Activated CD8-positive, alpha-beta memory T cell treated with anti-CD3 and anti-CD28 coated beads for 1 hour (primary cell): ENCODE data around the gene CYB5RL.
"Not testable (repeated sequence)": the region's sequence is repeated elsewhere in the genome, so short reads cannot be mapped to it uniquely, and the experiment has no call there.

ENCODE experiments used
- DNase-seq, 2 donors: peaks; one replicate each; pipeline ENCODE4 v3.0.0-alpha.2; 2020; ENCODE audit warnings: low read depth in 1 of 2; ENCODE audit errors: extremely low read depth in 1 of 2

The CYB5RL gene

DNA sequence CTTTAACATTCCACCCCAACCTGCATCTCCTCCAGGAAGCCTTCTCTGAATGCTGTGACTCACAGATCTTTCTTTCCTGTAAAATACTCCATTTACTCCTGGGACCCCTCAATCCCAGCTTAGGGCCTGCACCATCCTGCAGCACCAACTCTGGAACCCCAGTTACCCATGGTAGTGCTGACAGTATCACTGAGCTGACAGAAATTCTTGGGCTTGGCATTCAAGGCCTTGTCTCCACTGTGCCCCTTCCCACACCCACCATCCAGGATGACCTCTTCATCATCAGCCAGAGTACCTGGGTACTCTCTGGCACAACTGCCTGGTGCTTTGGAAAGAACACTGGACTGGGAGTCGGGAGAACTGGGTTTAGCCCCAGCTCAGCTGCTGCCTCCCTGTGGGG lies 8.3 kb downstream of the CYB5RL start:
- no peak for DNase-seq

DNA sequence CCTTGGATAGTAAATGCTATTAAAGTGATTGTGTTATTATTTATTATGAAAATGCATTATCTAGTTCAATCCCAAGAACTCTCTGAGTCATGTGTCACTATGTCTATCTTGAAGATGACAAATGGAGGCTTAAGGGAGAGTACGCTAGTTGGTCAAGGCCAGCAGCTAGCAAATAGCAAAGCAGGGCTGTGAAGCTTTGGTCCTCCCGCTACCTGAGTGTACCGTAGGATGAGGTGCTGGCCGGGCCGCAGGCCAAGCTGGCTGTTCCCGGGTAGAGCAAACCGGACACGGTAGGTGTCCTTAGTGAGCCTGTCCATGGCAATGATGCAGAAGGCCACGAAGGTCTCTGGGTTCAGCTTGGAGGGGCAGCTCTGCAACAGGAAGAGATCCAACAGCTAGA lies 9.3 kb downstream of the CYB5RL start:
- DNase-seq, result no peak

DNA sequence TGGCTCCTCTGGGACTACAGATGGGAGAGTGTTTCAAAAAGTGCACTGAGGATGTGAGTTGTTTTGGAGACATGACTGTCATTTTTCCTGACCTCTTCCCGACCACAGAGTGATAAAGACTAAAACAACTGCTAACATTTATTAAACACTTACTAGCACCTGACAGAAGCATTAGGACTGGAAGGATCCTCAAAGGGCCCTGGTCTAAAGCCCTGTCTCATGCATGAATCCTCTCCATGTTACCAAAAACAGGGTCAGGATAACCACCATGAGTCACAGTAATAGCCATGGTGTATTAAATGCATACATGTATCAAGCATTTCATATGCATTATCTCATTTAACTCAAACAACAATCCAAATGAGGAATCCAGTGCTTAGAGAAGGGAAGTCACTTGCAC lies 11.5 kb downstream of the CYB5RL start:
- DNase-seq, result no peak

DNA sequence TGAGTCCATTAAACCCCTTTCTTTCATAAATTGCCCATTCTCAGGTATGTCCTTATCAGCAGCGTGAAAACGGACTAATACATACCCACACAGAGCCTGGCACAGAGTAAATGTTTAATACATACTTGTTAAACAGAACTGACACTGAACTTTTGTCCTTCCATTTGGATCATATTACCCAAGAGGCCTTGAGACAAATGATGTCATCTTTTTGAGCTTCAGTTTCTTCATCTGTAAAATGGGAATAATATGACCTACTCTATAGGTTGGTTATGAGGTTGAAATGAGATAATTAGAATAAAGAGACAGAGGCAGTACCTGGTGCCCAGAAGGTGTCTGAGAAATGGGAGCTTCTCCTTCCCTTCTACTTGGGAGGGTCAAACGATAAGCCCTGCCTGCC lies 13.8 kb downstream of the CYB5RL start:
- DNase-seq, result no peak

DNA sequence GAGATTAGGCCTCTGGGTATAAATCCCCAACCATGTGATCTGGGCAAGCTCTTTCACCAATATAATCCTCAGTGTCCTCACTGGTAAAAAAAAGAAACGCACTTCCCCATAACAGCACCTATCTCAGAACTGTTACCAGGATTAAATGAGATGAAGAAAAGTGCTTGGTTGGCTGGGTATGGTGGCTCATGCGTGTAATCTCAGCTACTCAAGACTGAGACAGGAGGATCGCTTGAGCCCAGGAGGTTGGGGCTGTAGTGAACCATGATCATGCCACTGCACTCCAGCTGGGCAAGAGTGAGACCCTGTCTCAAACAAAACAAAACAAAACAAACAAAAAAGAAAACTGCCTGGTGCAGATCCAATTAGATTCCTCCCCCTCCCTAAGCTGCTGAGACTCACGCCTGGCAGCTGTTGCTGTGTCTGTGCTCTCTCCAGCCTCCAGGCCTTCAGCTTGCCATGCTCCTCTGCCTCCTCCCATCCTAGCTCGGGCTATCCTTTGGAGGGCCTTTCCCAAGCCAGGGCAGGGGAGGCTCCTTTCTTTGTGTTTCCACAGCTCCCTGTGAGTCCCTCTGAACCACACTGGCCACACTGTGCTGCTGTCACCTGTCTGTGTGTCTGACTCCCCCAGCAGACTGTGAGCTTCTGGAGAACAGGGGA lies 19.0 kb downstream of the CYB5RL start:
- no peak for DNase-seq

DNA sequence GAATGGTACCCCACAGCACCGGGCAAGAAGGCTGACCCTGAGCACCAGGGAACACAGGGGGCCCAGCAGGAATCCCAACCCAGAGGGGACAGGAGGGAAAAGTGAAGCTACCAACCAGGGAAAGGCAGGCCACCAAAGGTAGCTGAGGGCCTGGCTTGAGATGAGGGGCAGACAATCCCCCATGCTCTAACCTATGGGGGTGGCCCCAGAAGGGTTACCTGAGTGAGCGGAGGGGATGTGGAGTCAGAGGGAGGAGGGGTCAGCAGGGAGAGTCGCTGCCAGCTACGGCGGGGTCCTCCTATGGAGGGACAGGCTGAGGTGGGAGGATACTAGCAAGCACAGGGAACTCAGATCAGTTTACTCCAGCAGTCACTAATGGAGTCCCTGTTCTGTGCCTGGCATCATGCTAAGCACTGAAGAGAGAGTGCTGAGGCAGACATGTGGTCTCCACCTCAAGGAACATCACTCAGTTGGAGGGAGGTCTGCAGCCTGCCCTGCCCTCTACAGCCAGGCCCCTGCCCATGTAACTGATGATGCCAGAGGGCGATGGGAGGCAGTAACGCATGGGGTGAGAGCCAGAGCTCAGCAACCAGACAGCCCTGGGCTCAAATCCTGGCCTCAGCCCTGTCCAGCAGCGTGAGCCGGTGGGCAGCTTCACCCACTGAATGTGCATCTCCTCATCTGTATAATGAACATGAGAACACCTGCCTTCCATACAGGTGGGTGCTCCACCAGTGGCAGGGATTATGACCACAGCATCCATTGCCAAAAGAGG lies 21.3 kb downstream of the CYB5RL start:
- no peak for DNase-seq

DNA sequence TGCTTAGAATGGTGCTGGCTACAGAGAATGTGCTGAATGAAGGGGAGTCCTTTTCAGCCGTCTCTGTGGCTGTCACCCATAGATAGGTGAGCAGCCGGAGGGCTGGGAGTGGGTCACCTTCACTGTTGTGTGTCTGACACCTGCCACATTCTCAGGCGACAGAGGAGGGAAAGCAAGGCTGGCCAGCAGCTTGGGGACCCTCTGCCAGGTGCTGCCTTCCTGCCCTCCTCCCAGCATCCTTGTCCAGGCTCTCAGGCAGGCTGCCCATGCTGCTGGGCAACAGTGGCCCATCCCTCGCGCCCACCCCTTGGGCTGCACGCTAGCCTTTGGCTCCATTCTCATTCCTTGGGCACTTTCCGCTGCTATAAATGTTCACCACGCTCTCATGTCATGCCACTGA lies 22.1 kb downstream of the CYB5RL start:
- no peak for DNase-seq

DNA sequence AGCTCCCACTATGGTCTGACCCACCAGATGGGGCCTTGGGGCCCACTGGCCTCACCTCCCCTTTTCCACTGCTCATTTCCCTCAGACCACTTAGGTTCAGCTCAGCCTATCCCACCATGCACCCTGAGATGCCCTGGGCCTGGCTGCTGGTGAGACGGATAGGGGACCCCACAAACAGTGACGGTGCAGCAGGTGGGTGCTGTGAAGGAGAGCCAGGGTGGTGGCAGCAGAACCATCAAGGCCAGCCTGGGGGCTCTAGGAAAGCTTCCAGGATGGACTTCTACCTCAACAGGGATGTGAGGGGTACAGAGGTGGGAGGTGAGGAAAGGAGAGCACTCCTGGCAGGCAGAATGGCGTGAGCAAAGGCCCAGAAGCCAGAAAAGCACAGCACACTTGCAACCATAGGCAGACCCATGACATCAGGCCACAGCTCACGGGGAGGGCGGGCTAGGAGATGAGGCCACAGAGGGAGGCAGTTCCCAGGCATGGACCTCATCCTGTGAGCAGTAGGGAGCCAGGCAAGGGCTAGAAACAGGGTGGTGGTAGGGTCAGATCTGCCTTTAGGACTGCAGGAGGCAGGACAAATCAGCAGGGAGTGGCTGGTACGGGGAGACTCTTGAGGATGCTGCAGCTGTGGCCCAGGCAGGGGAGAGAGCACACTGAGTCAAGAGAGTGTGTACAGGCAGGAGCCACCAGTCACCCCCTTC lies 23.1 kb downstream of the CYB5RL start:
- DNase-seq, result no peak

DNA sequence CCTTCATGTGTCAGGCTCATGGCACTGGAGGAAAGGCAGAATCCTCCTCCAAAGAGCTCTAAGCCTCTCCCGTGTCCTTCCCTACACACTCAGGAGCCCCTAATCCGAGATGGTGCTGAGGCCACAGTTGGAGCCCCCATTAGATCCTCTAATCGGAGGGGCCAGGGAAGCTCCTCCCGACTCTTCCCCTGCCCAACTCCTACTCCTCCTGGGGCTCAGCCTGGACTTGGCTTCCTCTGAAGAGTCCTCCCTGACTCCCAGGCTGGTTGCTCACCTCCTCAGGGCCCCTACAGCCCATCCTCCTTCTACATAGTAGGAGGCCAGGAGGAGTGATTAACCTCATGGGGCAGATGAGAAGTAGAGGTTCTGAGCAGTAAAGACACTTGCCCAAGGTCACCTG lies 25.7 kb downstream of the CYB5RL start:
- DNase-seq, result no peak

DNA sequence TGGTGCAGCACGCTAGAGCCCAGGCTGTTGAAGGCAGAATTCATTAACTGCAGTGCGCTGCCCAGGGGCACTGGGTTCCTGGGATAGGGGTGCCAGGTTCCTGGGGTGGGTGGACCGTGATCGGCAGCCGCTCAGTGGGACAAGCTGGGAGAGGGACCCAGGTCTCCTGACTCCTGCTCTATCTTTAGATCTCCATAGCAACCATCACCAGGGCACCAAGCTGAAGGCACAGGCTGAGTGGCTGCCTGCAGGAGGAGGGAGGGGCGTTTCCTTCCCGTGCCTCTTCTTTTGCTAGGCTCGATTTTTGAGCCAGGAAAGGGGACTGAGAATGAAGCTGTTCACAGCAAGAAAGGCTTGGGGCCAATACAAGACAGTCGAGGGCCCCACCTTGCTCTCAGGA lies 26.1 kb downstream of the CYB5RL start:
- no peak for DNase-seq

DNA sequence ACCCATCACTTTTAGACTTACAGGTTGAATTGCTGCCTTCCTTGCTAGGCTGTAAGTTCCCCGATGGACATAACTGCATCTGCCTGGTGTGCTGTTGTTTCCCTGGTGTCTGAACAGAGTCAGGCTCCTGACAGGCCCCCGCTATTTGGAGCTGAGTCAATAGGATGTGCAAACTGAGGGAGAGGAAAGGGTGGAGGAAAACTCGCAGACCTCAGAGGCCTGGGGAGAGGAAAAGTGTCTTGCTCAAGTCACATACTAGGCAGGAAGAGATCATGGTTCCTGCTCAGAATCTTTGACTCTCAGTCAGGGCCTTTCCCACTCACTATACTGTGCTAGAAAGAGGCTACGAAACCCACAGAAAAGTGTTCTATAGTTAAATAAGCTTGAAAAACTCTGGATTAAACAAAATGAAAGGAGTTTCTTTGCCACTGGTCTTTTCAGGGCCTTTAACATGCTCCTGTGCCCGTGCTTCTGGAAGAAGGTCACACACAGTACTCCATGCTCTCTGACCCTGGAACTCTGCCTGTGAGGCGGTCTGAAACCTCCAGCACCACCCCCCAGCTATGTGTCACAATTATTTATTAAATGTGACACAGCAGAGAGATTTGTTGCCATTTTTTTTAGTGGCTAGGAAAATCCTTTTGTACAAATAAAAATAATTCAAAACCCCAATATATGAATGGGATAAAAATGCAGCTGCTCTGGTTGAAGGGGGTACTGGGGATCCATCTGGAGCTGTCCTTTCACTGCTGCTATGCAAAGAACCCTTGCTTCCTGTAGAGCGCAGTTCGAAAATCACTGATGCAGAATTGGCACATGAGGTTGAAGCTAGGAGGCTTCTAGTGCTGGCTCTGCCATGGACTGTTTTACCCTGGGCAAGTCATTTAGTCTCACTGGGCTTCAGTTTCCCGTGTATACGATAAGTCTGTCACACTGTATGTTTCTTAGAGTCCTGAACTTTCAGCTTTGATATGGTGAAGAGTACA lies 26.9 kb downstream of the CYB5RL start:
- DNase-seq, result no peak

DNA sequence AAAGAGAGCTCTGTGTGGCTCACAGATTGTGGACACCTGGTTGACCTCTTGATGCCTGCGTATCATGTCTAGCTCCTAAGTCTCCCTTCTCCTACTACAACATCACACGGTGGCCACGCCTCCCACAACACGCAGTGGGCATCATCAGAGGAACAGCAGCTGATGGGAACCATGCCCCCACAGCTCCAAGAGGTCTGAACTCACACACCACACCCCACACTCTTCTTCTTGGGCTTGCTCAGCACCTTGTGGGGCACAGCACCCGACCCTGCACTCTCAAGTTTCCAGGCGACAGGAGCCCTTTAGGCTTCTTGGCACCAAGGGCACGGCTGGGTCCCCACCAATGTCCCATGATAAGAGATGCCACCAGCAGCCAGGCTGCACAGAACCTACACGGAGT lies 28.2 kb downstream of the CYB5RL start:
- no peak for DNase-seq

DNA sequence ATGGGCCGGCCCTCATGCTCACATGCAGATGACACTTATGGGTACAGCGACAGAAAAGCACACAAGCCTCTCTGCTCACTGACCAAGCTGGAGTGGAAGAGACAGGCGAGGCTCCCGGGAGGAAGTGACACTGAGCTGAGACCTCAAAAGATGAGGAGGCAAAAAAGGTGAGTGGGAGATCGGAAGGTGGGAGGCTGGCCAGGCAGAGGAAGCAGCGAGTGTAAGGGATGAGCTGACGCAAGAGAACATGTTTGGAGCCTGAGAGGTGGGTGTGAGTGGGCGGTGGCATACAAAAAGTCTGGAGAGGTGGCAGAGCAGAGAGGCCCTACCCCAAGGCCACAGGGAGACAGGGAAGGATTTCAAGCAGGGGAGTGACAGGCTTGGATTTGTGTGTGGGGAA lies 28.8 kb downstream of the CYB5RL start:
- DNase-seq, result no peak

DNA sequence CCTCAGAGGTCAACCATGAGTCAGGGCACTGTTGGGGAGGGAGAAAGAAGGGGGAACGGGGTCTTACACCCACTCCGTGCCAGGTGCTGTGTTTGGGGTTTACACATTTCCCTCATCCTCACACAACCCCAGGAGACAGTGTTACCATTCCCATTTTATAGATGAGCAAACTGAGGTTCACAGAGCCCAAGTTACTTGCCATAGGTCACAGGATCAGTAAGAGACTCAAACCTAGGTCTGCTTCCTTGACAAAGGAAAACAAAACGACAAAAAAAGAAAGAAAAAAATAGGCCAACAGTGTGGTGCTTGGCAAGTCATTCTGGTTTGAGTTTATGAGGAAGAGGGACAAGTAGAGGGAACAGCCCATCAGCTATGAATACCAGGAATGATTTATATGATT lies 30.8 kb downstream of the CYB5RL start:
- DNase-seq, result no peak

DNA sequence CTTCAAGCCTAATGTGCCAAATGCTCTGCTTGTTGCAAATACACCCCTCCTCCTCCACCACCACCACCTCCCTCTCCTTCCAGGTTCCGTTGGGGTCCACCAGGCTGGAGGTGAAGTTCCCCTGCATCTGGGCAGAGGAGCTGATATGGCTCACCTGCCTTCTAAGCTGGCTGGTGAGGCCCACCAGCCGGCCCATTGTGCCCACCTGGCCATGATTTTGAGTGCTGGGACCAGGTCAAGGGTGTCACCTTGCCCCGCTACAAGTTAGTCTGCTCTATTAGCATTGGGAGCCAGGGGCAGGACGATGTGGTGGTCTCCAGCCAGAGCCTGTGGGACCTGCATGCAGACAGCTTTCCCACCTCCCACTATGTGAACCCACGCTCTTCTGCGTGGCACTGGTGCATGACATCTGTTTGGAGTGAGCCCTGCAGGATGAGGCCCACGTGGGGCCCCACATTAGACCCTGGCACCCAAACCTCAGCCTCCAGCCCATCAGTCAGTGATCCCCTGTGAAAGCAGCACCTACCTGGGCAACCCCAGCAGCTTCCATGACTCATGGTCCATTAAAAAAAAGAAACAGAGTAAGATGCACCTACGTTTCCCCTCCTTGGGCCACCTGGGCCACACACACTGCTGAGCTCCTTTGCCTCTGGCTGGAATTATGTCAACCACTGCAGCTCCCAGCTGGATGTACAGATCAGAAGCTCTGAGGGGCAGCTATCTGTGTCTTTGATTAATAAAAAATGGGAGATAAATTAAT lies 31.4 kb downstream of the CYB5RL start:
- no peak for DNase-seq

DNA sequence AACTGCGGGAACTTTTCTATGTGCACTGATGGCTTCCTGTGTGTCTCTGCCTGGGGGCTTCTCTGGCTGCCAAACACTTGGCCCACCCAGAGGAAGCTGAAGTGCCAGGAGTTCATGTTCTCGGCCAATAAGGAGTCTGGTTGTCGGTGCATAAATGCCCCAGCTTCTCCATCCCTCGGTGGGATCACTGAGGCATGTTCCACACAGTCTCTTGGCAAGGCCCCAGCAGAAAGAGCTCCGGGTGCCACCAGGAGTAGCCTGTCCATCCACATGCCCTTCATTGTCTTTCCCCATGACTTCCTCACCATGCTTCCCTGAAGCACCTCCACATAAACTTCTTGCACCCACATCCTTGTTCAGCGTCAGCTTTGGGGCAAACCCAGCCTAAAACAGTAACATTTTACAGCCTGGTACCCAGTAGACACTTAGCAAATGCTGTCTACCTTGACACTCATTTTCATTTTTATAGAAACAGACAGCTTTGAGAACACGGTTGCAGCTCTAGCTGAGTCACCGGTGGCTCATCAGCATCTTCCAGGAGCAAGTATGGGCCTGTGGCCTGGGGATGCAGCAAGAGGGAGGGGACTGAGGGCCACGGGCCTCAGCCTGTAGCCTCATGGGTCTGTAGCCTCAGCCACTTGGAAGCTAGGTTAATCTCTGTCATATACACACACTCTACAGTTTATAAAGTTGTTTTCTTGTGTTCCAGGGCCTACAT lies 32.2 kb downstream of the CYB5RL start:
- no peak for DNase-seq

DNA sequence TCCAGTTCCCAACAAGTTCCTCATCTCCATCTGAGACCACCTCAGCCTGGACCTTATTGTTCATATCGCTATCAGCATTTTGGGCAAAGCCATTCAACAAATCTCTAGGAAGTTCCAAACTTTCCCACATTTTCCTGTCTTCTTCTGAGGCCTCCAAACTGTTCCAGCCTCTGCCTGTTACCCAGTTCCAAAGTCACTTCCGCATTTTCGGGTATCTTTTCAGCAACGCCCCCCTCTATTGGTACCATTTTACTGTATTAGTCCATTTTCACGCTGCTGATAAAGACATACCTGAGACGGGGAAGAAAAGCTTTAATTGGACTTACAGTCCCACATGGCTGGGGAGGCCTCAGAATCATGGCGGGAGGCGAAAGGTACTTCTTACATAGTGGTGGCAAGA lies 33.5 kb downstream of the CYB5RL start:
- DNase-seq, result not testable (repeated sequence)

DNA sequence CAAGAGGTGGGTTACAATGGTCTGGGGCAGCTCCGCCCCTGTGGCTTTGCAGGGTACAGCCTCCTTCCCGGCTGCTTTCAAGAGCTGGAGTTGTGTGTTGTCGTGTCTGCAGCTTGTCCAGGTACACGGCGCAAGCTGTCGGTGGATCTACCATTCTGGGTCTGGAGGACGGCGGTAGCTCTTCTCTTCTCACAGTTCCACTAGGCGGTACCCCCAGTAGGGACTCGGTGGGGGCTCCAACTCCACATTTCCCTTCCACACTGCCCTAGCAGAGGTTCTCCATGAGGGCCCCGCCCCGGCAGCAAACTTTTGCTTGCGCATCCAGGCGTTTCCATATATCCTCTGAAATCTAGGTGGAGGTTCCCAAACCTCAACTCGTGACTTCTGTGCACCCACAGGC lies 34.7 kb downstream of the CYB5RL start:
- no peak for DNase-seq

DNA sequence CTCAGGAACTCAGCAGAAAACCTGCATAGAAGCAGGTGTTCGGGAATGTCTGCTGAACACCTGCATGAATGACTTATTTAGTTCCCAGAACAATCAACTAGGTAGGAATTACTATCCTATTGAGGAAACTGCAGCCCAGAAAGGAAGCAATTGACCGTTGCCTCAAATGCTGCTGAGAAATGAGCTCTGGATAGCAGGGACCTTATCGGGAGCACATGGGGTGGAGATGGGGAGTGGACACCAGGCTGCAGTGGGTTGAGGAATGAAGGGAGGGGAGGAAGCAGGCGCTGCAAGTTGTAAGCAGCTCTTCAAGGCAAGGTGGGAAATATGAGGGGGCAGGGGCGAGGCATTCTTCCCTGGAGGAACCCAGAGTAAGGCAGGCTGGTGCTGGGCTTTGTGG lies 36.3 kb downstream of the CYB5RL start:
- no peak for DNase-seq

DNA sequence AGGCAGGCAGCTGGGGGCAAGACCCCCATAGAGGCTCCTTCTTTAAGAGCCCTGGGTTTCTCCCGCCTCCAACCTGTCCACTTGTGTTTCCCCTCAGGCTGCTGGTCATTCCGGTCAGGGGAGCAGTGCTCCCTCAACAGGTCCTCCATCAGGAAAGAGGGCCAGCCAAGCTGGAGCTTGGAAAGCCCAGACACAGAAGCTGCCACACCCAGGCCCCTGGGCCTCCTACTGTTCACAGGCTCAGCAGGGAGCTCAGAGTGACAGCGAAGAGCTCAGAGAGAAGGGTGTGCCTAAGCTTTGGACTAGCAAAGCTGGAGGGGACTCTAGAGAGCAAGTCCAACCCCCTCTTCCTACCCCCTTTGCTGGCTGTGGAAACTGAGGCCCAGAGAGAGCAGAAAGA lies 36.8 kb downstream of the CYB5RL start:
- DNase-seq, result no peak
